Stimulated activated CD8-positive, alpha-beta memory T cell treated with anti-CD3 and anti-CD28 coated beads, Interleukin-7, amount 100 ng/mL, for 1 hour (primary cell): ENCODE measurements around the gene CD46.

Experiments
- DNase-seq, 2 donors: peaks; one replicate each; pipeline ENCODE4 v3.0.0-alpha.2; 2020; ENCODE audit warnings: low read depth in 2 of 2

The CD46 gene

DNA sequence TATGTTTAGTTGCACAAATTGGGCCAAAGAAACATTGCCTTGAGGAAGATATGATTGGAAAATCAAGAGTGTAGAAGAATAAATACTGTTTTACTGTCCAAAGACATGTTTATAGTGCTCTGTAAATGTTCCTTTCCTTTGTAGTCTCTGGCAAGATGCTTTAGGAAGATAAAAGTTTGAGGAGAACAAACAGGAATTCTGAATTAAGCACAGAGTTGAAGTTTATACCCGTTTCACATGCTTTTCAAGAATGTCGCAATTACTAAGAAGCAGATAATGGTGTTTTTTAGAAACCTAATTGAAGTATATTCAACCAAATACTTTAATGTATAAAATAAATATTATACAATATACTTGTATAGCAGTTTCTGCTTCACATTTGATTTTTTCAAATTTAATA, 43.0 kb downstream of the CD46 start:
- no peak for DNase-seq

DNA sequence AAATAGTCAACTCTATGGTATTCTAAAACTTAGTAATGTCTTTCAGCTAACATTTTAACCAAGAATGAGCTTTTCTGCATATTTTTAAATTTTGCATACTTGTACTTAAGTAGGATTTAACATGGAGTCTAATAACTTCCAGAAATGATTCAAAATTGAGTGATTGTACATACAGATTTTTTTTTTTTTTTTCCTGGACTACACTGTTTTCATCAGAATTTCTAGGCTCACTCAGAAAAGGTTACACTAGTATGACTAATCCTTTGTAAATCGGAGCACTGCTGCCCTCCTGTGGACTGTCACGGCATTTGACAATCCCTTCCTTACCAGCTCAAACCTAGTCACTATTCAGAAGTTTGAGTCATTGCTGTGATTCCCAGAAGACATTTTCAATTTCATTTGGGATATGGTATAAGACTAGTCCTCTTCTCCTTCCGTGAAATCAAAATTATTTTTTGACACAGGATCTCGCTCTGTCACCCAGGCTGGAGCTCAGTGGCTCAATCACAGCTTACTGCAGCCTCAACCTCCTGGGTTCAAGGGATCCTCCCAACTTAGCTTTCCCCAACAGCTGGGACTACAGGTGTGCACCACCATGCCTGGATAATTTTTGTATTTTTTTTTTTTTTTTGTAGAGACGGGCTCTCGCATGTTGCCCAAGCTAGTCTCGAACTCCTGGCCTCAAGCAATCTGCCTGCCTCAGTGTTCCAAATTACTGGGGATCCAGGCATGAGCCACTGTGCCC, 45.5 kb downstream of the CD46 start:
- peak; percentile 59 to 68 for DNase-seq

DNA sequence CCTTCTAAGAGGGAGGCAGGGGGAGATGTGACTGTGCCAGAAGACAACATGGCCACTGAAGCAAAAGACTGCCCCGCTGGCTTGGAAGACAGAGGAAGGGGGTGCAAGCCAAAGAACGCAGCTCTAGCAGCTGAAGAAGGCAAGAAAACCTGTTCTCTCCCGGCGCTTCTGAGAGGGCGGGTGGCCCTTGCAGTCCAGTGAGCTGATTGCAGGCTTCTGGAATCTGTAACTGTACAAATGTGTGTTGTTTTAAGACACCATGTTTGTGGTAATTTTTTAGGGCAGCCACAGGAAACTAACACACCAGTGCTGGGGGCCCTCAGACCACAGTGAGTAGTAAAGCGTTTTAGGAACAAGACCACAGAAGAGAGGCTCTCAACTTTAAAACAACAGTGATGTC, 47.0 kb downstream of the CD46 start:
- no peak for DNase-seq

DNA sequence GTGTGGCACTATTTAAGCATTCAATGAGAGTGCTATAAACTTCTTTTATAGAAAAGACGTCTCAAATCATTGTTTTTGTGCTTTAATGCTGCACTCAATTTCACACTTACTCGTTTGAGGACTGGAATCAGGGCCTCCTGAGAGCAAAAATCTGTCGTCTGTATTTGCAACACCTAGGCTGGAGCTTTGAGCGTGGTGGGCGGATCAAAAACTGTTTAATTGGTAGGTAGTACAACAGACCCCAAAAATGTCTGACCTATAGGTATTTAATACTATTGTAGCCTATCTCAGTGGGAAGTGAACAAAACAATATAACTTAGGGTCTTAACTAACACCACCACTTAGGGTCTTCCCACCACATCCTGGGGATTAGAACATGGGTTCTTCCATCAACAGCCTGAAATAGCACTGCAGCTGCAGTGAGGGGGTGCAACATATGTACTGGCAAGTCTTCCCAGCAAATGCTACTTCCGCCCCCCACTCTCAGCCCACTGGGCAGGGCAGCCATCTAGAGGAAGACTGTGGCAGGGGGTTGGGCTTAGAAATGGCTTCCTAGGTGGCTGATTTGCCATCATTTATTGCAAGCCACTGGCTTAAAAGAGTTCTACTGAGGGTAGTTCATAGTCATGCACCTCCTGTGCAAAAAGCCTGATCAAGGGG, 48.3 kb downstream of the CD46 start:
- no peak for DNase-seq

DNA sequence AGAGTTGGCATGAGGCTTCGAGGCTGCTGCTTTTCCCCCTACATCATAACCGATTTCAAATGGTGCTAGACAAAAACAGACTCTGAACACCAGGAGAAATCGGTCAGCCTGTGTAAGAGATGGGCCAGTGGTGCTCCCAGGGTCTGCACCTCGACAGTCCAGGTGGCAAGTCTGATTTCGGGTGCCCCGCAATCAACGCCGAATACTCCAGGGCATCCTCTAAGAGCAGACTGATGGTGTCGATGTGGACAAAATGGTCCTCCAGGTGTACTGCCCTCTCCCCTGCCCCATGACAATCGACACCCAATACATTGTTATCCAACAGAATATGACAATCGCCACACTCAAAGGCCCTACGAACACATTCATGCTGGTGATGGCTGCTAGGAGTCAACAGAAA, 50.0 kb downstream of the CD46 start:
- DNase-seq = no peak

DNA sequence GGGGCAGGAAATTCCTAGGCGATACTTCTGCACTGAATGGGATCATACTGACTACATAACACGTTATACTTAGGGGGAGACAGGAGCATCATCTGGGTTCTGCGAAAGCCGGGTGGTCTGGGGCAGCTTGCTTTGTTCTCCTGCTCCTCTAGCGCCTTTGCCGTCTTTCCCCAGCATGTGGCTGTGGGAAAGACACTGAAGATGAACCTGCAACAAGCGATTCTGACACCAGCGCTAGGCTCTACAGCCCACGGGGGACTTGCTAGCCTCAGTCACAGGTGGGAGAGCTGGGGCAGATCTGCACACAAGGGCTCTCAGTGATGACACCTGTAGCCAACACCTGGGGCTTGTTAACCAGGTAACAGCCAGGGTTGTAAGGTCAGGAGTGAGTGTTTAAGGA, 51.8 kb downstream of the CD46 start:
- no peak for DNase-seq

DNA sequence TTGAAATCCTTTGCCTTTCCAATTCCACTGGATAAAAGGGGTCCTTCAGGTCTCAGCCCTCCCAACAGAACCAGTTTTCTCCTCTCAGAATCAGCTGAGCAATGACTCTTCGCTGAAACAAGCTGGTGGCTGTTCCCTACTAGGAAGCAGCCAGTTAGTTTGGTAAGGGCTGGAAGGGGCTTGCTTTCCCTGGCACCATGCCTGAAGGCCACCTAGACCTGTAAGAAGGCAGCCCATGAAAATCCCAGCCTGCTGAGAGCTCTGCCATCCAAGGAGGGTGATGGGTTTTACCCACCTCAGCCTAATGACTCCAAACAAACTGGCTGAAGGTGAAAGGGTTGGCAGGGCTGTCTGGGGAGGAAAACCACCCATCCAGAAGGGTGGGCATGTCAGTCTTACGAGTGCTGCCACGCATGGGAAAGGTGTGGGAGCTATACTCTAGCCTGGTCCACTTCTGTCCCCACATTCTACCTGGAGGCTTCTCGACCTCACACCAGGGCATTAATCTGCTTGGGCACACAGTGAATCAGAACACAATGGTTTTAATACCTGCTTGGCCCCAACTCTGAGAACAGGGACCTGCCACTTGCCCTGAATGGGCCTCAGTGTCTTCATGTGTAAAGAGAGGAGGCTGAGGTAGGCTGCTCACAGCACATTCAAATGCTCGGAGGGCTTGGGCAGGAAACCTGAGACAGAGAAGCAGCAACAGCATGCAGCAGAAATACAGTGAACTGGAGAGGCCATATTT, 53.0 kb downstream of the CD46 start:
- no peak for DNase-seq

DNA sequence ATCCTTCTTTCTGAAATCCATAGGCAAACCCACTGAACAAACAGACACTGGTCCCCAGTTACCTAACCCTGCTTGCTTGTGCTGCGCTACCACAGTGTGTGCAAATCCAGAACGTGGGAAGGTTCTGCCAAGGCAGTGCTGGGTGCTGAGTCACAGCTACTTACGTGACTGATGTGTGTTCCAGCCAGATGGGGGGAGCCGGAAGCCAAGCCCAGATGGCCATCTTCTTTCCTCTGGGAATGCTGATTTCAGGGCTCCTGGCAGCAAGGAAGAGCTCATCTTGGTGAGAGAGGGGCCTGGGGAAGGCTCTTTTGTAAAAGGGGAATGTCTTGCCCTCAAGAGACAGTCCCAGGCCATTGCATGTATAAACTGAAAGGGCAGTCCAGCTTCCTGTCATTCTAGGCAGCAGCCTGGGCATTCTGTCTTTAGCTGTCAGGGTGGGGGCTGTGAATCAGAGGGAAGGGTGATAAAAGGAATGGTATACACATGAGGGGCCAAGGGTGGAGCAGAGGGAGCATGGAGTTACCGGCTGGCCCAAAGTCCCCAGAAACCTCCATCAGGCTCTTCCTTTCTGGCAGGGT, 54.1 kb downstream of the CD46 start:
- DNase-seq = no peak

- no peak for DNase-seq
Observed at GRCh38 chr1:207806531-207807325, 54.9 kb downstream of the CD46 start.

DNA sequence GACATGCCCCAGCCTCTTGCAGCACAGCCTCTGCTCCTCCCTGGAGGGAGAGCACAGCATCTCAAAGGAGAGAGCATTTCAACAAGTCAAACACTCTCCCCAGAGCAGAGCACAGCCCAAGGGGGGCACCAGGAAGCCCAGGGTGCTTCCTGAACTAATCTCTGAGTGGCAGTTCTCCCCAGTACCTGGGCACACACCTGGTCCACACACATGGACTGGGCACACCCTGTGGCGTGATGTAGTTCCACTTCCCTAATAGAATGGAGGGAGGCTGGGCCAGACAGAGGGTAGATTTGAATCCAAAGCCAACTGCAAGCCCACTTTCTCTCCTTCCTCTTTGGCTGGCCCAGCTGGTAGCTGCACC, 55.5 kb downstream of the CD46 start:
- DNase-seq = no peak

- no peak for DNase-seq
Observed at GRCh38 chr1:207807690-207808321, 56.0 kb downstream of the CD46 start.

- no peak for DNase-seq
Observed at GRCh38 chr1:207808322-207808705, 56.5 kb downstream of the CD46 start.

- DNase-seq = no peak
Observed at GRCh38 chr1:207808911-207809555, 57.2 kb downstream of the CD46 start.

- no peak for DNase-seq
Observed at GRCh38 chr1:207810173-207810572, 58.3 kb downstream of the CD46 start.

GRCh38 chr1:207810606-207811295, 58.9 kb downstream of the CD46 start:
- DNase-seq = no peak

DNA sequence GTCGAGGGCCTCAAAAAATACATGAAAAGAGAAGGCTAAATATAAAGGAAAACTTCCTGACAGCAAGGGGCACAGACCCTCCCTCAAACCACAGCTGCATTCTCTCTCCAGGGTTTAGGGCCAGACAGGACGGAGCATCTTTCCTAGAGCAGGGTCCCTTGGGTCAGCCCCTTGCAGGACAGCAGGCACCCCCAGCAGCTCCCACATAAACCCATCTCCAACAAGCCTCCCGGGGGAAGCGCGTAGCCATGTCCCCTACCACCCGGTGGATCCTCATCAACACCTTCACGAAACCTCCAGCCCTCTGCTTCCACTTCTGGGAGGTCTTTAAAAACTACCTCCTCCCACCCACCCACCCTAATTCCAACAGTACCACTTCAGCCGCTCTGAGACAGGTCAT, 59.5 kb downstream of the CD46 start:
- DNase-seq = no peak

GRCh38 chr1:207811920-207812720, 60.3 kb downstream of the CD46 start:
- DNase-seq = no peak

DNA sequence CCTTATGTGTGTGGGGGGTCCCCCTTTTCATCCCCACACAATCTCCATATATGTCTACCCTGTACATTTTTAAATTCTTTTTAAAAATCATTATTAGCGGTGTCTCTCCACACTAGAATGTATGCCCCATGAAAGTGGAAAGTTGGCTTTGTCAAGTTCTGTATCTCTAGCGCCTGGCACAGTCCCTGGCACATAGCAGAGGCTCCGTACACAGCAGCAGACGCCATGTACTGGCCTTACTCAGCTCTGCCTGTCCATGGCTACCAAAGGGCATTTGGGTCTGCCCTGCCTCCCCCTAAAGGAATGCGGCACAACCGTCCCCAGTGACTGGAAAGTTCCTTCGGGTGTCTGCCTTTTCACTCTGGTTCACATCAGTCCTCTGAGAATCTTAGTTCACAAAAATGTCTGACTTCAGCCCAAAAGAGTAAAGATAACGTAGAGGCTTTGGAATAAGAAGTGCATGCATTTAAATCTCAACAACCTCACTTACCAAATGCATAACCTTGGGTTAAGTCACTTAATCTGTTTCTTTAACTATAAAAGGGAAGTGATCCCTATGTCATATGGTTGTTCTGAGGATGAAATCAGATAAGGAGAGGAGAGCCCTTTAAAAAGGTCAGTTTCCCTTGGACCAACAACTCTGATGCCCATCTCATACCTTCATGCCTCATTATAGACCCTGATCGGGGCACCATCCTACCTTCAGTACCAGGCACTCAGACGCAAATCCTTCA, 61.1 kb downstream of the CD46 start:
- no peak for DNase-seq

DNA sequence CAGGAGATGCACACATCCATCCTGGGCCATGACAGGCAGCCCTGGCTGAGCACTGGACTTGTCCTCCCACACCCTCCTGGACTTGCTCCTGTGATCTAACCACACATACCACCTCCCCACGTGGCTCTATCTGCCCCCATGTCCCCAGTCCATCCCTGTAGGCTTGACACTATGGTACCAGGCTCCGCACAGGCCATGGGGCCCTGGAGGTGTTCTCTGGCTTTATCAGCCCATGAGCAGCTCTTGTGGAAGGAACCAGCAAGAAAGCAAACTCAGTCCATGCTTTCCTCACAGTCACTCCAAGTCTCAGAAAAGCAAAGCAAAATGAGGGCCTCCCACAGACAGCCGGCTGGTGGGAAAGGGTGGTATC, 61.6 kb downstream of the CD46 start:
- DNase-seq = no peak
